Peyer's patch (tissue), 4 donors: ENCODE measurements around the gene TXNRD2.

ENCODE experiments used
- CTCF ChIP-seq, 6 experiments: fragments of 450-650 bp in 4 of 6; fragments of 200-600 bp in 2 of 6; sonication (generic) in 1 of 6; IDR thresholded peaks; one replicate each; pipeline ENCODE4 v1.5.1; 2017 to 2019; ENCODE audit warnings: antibody characterized with exemption in 6 of 6, mild to moderate bottlenecking in 3 of 6, moderate library complexity in 1 of 6
- POLR2A ChIP-seq, 2 donors: fragments of 450-650 bp; IDR thresholded peaks; one replicate each; pipeline ENCODE4 v1.5.1; 2017; ENCODE audit warnings: antibody characterized with exemption in 2 of 2, mild to moderate bottlenecking in 2 of 2, moderate library complexity in 2 of 2

GRCh38 chr22:19974268-19974861 lies 32.7 kb upstream of the TXNRD2 start:
- no peak for TF ChIP-seq CTCF (IDR thresholded peaks at IDR 0.05)
- TF ChIP-seq POLR2A (IDR thresholded peaks at IDR 0.05): no peak
